Amygdala (tissue), 56 donors: ENCODE measurements around the gene AFG1L.
"Not testable (repeated sequence)": the region's sequence is repeated elsewhere in the genome, so short reads cannot be mapped to it uniquely, and the experiment has no call there.

Source experiments
- DNase-seq, 56 donors: peaks; one replicate each; lab custom pipeline; 2025; lab: John Stamatoyannopoulos, UW

Gene AFG1L

GRCh38 chr6:108406943-108407342 lies 112.1 kb downstream of the AFG1L start:
- DNase-seq: no peak

- DNase-seq: no peak
These were observed 113.3 kb downstream of the AFG1L start for GRCh38 chr6:108407904-108408827.

GRCh38 chr6:108408861-108409260 lies 114.0 kb downstream of the AFG1L start:
- DNase-seq: no peak

- DNase-seq: not testable (repeated sequence)
These were observed 121.4 kb downstream of the AFG1L start for GRCh38 chr6:108416047-108416833.

GRCh38 chr6:108417027-108417426 lies 122.2 kb downstream of the AFG1L start:
- no peak for DNase-seq

GRCh38 chr6:108419474-108419873 lies 124.6 kb downstream of the AFG1L start:
- no peak for DNase-seq

GRCh38 chr6:108419934-108420609 lies 125.2 kb downstream of the AFG1L start:
- DNase-seq: no peak

GRCh38 chr6:108421366-108421765 lies 126.5 kb downstream of the AFG1L start:
- DNase-seq: no peak

GRCh38 chr6:108423982-108424705 lies 129.3 kb downstream of the AFG1L start:
- no peak for DNase-seq

GRCh38 chr6:108425428-108425827 lies 130.6 kb downstream of the AFG1L start:
- DNase-seq: no peak

- no peak for DNase-seq
These were observed 137.3 kb downstream of the AFG1L start for GRCh38 chr6:108432143-108432542.

- no peak for DNase-seq
These were observed 137.9 kb downstream of the AFG1L start for GRCh38 chr6:108432792-108433191.

- no peak for DNase-seq
These were observed 139.4 kb downstream of the AFG1L start for GRCh38 chr6:108434222-108434621.

GRCh38 chr6:108435391-108435790 lies 140.5 kb downstream of the AFG1L start:
- no peak for DNase-seq

- no peak for DNase-seq
These were observed 141.9 kb downstream of the AFG1L start for GRCh38 chr6:108436771-108437170.

- DNase-seq: no peak
These were observed 143.0 kb downstream of the AFG1L start for GRCh38 chr6:108437821-108438220.

GRCh38 chr6:108438918-108439317 lies 144.1 kb downstream of the AFG1L start:
- no peak for DNase-seq

GRCh38 chr6:108441141-108441540 lies 146.3 kb downstream of the AFG1L start:
- DNase-seq: no peak

- no peak for DNase-seq
These were observed 148.1 kb downstream of the AFG1L start for GRCh38 chr6:108442770-108443520.
